SIG-M5 (cell line): ENCODE results near the gene TPSB2.
"Not testable (repeated sequence)": the region's sequence is repeated elsewhere in the genome, so short reads cannot be mapped to it uniquely, and the experiment has no call there.

ENCODE experiments used
- DNase-seq: peaks from one replicate; lab custom pipeline; 2025; lab: John Stamatoyannopoulos, UW

The TPSB2 gene

DNA sequence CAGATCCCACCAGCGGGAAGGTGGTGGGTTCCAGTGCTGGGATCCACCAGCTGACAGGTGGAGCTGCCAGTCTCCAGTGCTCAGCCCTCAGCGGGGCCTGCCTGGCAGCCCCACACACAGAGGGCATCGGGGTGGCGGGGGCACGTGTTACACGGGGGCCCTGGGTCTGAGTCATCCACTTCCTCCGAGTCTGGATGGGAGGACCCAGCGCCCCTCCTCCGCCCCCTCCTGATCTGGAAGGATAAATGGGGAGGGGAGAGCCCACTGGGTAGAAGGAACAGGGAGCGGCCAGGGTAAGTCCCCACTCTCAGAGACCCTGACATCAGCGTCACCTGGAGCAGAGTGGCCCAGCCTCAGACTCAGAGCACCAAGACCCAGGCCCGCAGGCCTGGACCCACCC lies 10.5 kb upstream of the TPSB2 start, which contains the start of gene TPSAB1:
TPSAB1 (plus strand) TSS at position 270 of the 400 bp plus-strand sequence. CDS start 234 bp downstream, outside the sequence.
- DNase-seq: not testable (repeated sequence)

DNA sequence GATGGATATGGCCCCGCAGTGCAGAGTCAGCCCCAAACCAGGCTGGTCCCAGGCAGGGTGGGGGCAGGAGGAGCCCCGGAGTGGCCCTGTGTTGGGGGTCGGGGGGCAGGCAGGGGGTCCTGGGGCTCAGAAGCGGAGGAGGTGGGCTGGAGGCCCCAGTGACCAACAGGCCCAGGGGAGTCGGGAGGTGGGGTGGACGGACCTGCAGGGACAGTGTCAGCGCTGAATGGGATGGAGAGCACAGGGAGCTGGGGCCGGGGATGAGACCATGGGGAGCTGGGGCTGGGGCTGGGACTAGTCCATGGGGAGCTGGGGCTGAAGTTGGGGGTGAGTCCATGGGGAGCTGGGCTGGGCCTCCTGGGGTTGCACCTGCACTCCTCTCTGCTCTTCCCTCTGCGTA lies 9.6 kb upstream of the TPSB2 start:
- DNase-seq: not testable (repeated sequence)

DNA sequence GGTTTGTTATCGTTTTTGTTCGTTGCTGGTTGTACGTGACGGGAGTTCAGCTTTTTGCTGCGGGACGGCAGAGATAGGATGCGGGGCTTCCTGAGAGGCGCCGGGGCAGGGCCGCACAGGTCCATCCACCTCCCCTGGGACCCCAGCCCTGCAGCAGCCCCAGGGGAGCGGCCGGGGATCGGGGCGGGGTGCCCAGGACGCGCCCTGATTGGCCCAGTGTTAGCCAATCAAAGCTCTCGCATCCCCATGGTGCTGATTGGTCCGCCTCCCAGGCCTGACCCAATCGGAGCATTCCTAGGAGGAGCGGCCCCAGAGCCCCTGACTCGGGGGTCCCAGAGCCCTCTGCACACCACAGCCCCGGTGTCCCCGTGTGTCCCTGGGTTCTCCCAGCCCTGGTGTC lies 8.9 kb upstream of the TPSB2 start:
- not testable (repeated sequence) for DNase-seq

DNA sequence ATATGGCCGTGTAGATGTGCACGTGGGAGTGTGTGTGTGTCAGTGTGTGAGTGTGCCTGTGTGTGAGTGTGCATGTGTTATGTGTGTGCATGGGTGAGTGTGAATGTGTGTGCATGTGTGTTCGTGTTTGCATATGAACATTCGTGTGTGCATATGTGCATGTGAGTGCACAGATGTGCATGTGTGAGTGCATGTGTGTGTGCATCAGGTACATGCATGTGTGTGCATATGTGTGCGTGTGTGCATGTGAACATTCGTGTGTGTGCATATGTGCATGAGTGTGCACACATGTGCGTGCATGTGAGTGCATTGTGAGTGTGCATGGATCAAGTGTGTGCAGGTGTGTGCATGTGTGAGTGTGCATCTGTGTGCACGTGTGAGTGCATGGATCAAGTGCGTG lies 8.0 kb upstream of the TPSB2 start:
- no peak for DNase-seq

DNA sequence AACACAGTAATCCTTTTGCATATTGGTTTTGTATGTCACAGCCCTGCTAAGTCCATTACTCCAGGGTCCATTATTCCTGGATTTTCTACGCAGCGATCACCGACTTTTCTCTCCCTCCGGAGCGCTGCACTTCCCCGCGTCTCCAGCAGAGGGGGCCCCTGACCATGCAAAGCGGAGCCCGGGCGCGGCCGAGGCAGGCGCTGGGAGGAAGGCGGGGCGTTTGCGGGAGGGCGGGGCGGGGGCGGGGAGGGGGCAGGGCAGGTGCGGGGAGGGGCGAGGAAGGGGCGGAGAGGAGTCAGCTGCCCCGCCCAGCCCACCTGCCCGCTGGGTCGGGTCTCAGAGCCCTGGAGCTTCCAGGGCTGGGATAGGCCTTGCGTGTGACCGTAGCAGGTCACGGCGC lies 6.7 kb upstream of the TPSB2 start:
- DNase-seq: not testable (repeated sequence)

DNA sequence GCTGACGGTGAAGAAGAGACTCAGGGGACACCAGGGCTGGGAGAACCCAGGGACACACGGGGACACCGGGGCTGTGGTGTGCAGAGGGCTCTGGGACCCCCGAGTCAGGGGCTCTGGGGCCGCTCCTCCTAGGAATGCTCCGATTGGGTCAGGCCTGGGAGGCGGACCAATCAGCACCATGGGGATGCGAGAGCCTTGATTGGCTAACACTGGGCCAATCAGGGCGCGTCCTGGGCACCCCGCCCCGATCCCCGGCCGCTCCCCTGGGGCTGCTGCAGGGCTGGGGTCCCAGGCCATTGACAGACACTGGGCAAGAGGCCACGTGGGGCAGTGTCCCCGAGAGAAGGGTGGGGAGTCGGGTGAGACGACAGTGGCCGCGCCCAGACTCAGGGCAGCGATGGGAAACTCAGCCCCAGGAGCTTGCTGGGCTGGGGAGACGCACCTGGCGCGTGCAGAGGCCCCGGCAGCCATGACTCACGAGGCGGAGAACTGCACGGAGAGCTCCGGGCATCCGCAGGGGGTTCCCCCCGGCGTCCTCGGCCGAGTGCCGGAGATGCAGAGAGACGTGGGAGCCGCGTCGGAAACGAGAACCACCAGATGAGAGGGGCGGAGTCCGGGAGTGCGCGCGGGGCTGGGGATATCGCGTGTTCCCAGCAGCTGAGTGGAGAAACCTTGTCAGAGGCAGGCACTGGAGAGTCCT lies 2.2 kb upstream of the TPSB2 start:
- DNase-seq: not testable (repeated sequence)

DNA sequence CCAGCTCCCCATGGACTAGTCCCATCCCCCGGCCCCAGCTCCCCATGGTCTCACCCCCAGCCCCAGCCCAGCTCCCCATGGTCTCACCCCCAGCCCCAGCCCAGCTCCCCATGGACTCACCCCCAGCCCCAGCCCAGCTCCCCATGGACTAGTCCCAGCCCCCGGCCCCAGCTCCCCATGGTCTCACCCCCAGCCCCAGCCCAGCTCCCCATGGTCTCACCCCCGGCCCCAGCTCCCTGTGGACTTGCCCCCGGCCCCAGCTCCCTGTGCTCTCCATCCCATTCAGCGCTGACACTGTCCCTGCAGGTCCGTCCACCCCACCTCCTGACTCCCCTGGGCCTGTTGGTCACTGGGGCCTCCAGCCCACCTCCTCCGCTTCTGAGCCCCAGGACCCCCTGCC lies 1.3 kb upstream of the TPSB2 start:
- DNase-seq: not testable (repeated sequence)

DNA sequence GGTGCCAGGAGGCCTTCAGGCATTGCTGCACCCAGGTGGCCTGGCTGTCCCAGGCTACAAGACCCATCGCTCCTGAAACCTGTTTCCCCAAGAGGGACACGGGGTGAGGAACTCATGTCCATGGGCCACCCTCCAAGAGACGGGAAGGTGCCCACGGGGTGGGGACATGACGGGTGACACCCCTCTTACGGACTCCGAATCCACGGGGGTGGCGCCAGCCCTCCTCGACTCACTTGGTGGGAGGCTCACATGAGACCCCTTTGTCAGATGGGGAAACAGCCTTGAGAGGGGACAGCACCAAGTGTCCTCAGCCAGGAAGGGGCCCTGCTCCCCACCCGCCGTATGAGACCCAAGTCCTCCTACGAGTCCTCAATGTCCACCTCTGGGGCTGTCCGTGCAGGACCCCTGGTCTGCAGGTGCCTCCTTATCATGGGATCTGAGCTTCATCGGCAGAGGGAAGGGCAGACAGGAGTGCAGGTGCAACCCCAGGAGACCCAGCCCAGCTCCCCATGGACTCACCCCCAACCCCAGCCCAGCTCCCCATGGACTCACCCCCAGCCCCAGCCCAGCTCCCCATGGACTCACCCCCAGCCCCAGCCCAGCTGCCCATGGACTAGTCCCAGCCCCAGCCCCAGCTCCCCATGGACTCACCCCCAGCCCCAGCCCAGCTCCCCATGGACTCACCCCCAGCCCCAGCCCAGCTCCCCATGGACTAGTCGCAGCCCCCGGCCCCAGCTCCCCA lies 658 bp upstream of the TPSB2 start:
- not testable (repeated sequence) for DNase-seq

DNA sequence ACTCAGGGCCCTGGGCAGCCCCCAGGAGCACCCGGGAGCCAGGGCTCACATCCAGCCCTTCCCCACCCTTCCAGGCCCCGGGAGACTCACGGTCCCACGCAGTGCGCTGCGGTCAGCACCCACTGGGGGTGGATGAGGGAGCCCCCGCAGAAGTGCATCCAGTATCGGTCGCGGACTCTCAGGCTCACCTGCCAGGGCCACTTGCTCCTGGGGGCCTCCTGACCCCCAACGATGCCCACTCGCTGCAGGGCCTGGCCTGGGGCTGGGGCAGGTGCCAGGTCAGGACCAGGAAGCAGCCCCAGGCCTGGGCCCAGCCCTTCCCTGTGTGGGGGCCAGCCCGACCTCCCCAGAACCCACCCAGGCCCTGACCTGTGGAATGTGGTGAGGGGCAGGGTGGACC lies 508 bp downstream of the TPSB2 start:
- DNase-seq: not testable (repeated sequence)

DNA sequence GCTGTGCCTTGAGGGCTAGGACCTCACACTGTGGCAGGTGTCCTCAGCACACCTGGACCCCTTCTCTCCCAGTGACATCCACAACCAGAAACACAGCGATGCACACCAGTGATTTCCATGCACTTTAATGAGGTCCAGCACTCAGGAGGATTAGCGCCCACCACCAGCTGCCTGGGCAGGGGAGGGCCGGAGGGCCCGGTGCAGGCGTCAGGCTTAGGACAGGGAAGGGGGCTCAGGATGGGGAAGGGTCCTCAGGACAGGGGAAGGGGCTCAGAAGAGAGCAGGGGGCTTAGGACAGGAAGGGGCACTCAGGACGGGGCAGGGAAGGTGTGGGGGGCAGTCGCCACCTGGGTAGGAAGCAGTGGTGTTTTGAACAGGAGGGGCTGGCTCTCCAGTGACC lies 1.8 kb downstream of the TPSB2 start:
- not testable (repeated sequence) for DNase-seq

DNA sequence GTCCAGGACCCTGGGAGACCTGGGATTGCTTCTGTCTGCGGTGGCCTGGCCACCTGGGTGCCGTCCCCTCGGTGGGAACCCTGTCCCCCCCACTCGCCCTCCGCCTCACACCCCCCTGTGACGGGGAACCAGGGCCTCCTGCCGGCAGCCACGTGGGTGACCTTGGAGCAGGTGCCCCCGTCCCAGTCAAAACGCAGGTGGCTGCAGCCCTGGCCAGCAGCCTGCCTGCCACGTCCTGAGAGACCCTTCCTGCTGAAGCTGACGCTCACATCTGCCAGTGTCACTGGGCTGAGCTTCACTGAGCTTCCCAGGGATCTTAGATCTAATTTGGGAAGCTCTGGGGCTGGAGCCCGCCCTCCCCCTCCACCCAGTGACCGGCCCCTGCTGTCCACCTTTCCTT lies 3.3 kb downstream of the TPSB2 start:
- not testable (repeated sequence) for DNase-seq

DNA sequence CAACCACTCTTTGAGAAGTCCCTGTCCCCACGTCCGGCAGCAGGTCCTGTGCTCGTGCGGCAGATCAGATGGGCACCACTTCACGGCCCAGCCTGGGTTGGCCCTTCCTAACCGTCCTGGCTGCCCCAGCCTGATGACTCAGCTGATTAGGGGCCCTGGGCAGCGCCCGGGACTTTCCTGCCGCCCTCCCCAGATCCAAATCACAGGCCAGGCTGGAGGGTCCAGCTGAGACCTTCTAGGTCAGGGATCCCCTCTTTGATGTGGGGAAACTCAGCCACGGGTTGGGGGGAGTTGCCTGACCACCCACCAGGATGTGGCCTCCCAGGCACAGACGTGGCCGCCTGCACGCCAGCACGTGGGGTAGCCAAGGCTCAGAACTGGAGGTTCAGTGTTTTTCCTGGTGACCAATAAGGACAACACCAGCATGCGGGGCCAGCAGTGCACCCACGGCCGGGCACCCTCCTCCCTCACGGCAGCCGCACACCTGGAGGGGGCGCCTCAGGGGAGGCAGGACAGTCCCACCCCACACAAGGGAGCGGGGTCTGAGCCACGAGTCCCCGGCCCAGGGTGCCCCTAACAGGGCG lies 4.2 kb downstream of the TPSB2 start:
- DNase-seq: not testable (repeated sequence)

DNA sequence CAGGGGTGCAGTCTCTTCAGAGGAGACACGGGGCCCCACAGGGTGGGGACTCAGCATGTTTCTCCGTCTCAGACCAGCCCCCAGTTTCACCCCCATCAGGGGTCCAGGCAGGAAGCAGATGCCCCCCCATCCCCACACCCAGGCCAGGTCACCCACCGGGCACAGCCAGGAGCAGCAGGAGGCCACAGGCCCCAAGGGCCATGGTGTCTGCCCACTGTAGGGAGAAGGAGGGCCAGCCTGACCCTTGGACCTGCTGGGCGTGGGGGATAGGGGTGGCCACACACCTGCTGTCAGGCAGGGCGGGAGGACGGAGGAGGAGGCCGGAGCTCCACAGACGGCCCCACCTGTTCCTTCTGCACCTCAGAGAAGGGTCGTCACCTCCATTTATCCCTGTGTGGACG lies 4.9 kb downstream of the TPSB2 start, which contains the start of gene TPSG1:
TPSG1 (minus strand) TSS at position 218 of the 401 bp plus-strand sequence; CDS start at position 202, 16 bp downstream.
- no peak for DNase-seq

DNA sequence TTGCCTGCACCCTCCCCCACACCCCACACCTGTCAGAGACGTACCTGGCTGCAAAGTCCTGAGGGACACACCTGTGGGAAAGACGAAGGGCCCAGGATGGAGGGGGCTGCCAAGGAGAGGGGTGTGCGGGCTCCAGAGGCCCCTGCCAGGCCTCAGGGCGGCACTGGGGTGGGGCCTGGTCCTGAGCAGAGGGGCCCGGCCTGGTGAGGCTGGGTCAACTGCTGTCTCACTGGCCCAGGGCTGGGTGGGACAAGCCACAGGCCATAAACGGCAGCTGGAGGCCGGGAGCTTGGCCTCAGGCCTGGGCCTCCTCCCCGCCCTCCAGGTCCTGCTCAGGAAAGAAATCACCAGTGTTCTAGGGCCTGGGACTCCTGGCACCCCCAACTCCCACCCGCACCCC lies 5.4 kb downstream of the TPSB2 start:
- no peak for DNase-seq

DNA sequence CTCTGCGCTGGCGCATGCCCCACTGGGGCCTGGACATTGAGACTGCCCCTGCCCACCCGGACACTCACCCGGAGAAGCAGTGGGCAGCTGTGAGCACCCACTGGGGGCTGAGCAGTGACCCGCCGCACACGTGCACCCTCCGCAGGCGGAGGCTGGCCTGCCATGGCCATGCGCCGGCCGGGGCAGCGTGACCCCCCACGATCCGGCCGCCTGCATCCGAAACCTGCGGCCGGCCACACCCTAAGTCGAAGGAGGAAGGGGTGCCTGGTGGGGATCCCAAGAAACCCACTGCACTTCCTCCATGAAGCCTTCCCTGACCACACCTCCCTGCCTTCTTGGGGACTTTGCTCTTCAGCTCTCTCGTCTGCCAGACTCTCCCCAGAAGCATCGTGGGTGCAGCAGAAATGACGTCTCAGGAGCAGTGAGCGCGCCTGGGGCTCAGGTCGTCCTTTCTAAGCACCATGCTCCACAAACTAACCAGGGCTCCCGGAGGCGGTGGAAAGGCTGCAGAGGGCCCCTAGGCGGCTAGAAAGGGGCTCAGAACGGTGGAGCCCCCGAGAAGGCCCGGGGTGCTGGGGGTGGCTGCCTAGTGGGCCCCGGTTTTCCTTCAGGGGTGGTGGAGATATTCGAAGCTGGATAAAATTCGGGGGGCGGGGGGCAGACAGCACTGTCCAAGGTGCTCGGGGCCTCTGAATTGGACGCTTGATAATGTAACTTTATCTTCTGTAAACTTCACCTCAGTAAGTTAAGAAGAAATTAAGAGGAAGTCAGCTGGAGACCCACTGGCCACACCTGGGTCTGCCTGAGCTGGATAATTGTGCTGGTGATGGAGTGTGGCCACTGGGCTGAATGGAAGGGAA lies 6.4 kb downstream of the TPSB2 start:
- no peak for DNase-seq

DNA sequence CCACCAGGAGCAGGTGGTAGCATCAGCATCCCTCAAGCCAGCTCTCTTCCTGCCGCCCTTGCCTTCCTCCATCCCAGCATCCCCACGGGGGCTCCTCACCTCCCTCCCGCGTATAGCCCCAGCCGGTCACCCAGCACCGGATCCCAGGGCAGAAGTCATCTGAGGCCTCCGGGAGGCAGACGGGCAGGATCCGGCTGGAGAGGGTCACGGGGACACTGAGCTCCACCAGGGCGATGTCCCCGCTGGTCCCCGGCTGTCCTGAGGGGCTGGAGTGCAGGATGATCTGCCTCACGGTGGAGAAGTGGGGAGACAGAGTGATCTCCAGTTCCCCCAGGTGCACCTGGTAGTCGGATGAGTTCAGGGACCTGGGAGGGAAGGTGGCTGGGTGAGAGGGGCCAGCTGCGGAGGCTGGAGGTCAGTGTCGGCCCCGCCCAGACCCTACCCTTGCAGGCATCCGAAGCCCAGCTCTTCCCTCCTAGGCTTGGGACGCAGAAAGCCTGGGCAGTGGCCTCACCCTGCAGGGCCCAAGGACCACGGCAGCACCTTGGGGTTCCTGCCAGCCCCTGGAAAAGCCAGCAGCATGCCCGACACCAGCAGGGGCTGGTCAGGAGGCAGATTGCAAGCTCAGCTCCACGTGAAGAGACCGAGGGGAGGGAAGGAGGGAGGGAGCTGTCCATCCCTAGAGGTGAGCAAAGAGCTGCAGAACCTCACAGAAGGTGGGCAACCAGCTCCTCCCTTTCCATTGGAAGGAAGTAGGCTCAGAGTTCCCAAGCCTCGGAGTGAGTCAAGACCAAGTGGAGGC lies 7.2 kb downstream of the TPSB2 start:
- no peak for DNase-seq

DNA sequence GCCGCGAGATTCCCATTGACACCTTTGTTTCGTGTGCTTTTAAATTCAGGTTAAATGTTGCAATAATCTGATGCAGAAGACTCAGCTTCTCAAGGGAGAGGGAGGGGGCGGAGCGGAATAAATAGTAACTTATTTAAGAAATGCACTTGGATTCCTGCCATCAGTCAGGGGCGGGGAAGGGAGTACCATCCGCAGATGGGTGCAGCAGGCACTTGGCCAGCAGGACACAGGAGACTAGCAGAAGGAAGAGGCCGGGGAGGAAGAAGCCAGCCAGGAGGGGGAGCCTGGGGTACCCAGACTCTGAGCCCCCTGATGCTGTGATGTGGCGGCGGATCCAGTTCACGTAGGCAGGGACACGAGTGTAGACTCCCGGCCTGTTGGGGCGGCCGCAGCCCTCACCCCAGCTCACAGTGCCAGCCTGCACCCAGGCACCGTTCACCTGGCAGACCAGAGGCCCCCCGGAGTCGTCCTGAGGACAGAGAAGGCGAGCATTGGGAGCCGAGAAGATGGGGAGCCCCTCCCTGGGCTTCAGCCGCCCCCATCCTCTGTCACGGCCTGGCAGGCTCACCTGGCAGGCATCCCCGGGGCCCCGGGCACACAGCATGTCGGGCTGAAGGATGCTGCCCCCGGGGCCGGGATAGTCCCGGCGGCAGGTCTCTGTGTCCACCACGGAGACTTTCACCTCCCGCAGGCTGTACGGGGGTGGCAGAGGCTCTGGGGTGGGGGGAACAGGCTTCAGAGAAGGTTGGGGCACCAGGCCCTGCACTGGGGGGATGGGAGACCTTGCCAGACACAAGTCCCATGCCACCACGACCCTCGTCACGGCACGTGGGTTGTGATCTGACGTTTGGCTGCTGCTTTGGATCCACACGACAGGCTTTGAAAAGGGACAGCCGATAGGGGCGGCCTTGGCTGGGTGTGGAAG lies 8.1 kb downstream of the TPSB2 start:
- DNase-seq: no peak

DNA sequence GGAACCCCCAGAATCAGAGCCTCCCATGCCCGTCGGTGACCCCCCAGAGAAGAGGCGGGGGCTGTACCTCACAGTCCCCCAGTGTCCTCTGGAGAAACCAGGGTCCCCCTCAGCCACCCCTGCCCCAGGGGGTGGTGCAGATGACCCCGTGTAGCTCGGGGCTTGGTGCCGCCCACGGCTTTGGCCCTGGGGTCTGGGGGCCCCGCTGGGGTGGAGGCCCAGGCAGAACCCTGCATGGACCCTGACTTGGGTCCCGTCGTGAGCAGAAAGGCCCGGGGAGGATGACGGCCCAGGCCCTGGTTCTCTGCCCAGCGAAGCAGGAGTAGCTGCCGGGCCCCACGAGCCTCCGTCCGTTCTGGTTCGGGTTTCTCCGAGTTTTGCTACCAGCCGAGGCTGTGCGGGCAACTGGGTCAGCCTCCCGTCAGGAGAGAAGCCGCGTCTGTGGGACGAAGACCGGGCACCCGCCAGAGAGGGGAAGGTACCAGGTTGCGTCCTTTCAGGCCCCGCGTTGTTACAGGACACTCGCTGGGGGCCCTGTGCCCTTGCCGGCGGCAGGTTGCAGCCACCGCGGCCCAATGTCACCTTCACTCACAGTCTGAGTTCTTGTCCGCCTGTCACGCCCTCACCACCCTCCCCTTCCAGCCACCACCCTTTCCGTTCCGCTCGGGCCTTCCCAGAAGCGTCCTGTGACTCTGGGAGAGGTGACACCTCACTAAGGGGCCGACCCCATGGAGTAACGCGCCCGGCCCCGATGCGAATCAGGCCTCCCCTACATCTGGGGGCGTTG lies 8.9 kb downstream of the TPSB2 start:
- no peak for DNase-seq

DNA sequence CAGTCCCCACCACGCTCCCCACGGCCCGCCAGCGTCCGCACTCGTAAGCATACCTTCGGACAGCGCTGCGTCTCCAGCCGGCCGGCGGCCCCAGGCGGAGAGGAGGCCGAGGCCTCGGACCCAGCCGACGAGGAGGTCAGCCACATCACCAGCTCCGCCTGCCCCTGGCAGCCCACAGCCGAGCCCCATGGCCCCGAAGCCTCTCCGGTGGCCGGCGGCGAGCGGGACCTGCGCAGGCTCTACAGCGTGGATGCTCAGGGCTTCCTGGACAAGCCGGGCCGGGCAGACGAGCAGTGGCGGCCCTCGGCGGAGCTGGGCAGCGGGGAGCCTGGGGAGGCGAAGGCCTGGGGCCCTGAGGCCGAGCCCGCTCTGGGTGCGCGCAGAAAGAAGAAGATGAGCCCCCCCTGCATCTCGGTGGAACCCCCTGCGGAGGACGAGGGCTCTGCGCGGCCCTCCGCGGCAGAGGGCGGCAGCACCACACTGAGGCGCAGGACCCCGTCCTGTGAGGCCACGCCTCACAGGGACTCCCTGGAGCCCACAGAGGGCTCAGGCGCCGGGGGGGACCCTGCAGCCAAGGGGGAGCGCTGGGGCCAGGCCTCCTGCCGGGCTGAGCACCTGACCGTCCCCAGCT lies 9.8 kb downstream of the TPSB2 start:
- no peak for DNase-seq
